HepG2 (cell line): Measurements from ENCODE around the gene PRELID2. TPM values are rescaled to one million over a fixed set of nuclear protein-coding genes. Genes with fewer than 3 reads are reported as not detected.
A peak's percentile ranks its signal among the peaks of the same experiment; 100 is the strongest.

Source experiments
- ATAC-seq: fragments of 200-7000 bp; cut with Tn5 transposase; 3 replicates; pipeline ENCODE4 v1.9.1; 2020; ENCODE audit warnings: mild to moderate bottlenecking, moderate library complexity
- BruUV-seq: library from RNA; stranded (reverse); fragments of 400-500 nt; replicated peaks from 2 replicates; lab custom pipeline; 2021; lab: Mats Ljungman, UMichigan
- CTCF ChIA-PET: fragments of 300-600 bp; formaldehyde crosslinking; extraction: SDS; loops from one replicate; lab custom pipeline; 2021; ENCODE audit warnings: low total read pairs, inconsistent platforms, low intra/inter-chr PET ratio; lab: Yijun Ruan, JAX
- POLR2A ChIA-PET: fragments of 350-600 bp; sonication (Branson Sonifier 250); formaldehyde crosslinking; loops from one replicate; lab custom pipeline; 2020; ENCODE audit warnings: antibody characterized with exemption, inconsistent platforms; lab: Yijun Ruan, JAX
- DNase-seq: peaks from one replicate; pipeline ENCODE4 v3.0.0-alpha.2; 2015; ENCODE audit warnings: low spot score
- FAIRE-seq: peaks from 3 replicates; lab custom pipeline; 2011; peaks lifted over from hg19 to GRCh38; lab: Jason Lieb, UNC
- H2AFZ ChIP-seq: one replicate; pipeline ENCODE4 v1.6.1; 2011; ENCODE audit warnings: low read length, inconsistent platforms
- H3K27ac ChIP-seq: fragments of 300-600 bp; 3 replicates; pipeline ENCODE4 v1.8.0; 2011; ENCODE audit warnings: mixed run types, mild to moderate bottlenecking, mixed read lengths, low read length, inconsistent platforms; ENCODE audit not compliant: insufficient read depth; ENCODE audit errors: extremely low read length
- H3K27me3 ChIP-seq, 2 experiments: fragments of 200-600 bp in 1 of 2; 2 replicates in 1 of 2; 3 replicates in 1 of 2; pipeline versions ENCODE4 v1.6.0 to v1.8.0; 2011; ENCODE audit warnings: low read length in 2 of 2, mild to moderate bottlenecking in 2 of 2, moderate library complexity in 2 of 2, inconsistent platforms in 1 of 2; ENCODE audit not compliant: insufficient read depth in 2 of 2, control insufficient read depth in 1 of 2
- H3K36me3 ChIP-seq, 2 experiments: fragments of 200-600 bp in 1 of 2; replicated peaks in 1 of 2; 2 replicates in 1 of 2; 3 replicates in 1 of 2; pipeline versions ENCODE4 v1.5.1 to v1.8.0; 2011; ENCODE audit warnings: low read length in 2 of 2, inconsistent platforms in 1 of 2; ENCODE audit not compliant: insufficient read depth in 2 of 2, control insufficient read depth in 1 of 2
- H3K4me1 ChIP-seq: 2 replicates; pipeline ENCODE4 v1.5.1; 2012; ENCODE audit warnings: low read length, inconsistent platforms; ENCODE audit not compliant: insufficient read depth
- H3K4me2 ChIP-seq: 2 replicates; pipeline ENCODE4 v1.6.0; 2011; ENCODE audit warnings: low read depth, low read length, inconsistent platforms
- H3K4me3 ChIP-seq, 3 experiments: fragments of 200-600 bp in 1 of 3; sonication (generic), shearing (Covaris generic) in 1 of 3; replicated peaks in 1 of 3; 2 replicates each; pipeline ENCODE4 v1.5.1; 2011 to 2016; ENCODE audit warnings: low read length in 3 of 3, inconsistent platforms in 2 of 3, low read depth in 2 of 3, mild to moderate bottlenecking in 2 of 3, control low read depth in 1 of 3, mixed read lengths in 1 of 3; ENCODE audit not compliant: insufficient read depth in 1 of 3
- H3K79me2 ChIP-seq: one replicate; pipeline ENCODE4 v1.6.1; 2011; ENCODE audit warnings: low read length, inconsistent platforms; ENCODE audit not compliant: insufficient read depth
- H3K9ac ChIP-seq: 2 replicates; pipeline ENCODE4 v1.6.0; 2011; ENCODE audit warnings: mild to moderate bottlenecking, low read depth, low read length, inconsistent platforms; ENCODE audit not compliant: insufficient read depth
- H3K9me3 ChIP-seq: 2 replicates; pipeline ENCODE4 v1.5.1; 2012; ENCODE audit warnings: mild to moderate bottlenecking, low read length
- H4K20me1 ChIP-seq: 2 replicates; pipeline ENCODE4 v1.6.0; 2011; ENCODE audit warnings: inconsistent platforms, mild to moderate bottlenecking, low read length, moderate library complexity; ENCODE audit not compliant: insufficient read depth
- HCFC1 ChIP-seq: fragments of 150-350 bp; IDR thresholded peaks from 2 replicates; pipeline ENCODE4 v1.6.1; 2014; ENCODE audit warnings: low read depth, low read length
- IKZF1 ChIP-seq: fragments of 450-650 bp; IDR thresholded peaks from 2 replicates; pipeline ENCODE4 v1.7.1; 2016
- REST ChIP-seq, 2 experiments: IDR thresholded peaks; 2 replicates each; pipeline ENCODE4 v1.6.1; 2011 to 2012; ENCODE audit warnings: low read length in 2 of 2, borderline replicate concordance in 1 of 2, low read depth in 1 of 2, mild to moderate bottlenecking in 1 of 2, moderate library complexity in 1 of 2
- ZNF691 ChIP-seq: sonication (generic); formaldehyde crosslinking; IDR thresholded peaks from 2 replicates; pipeline ENCODE4 v1.4.0; 2020; ENCODE audit warnings: missing genetic modification reagents, low read depth, mild to moderate bottlenecking, borderline replicate concordance
- ZNF703 ChIP-seq: sonication (generic); formaldehyde crosslinking; IDR thresholded peaks from 2 replicates; pipeline ENCODE4 v1.5.1; 2020; ENCODE audit warnings: missing genetic modification reagents, mild to moderate bottlenecking, moderate library complexity, borderline replicate concordance
- ZSCAN22 ChIP-seq: sonication (generic); formaldehyde crosslinking; IDR thresholded peaks from 2 replicates; pipeline ENCODE4 v1.4.0; 2020; ENCODE audit warnings: mild to moderate bottlenecking, missing genetic modification reagents
- ZSCAN30 ChIP-seq: sonication (generic); formaldehyde crosslinking; IDR thresholded peaks from 2 replicates; pipeline ENCODE4 v1.5.0; 2020; ENCODE audit warnings: mild to moderate bottlenecking, missing genetic modification reagents
- WGBS: methylation state at CpG from one replicate; pipeline ENCODE4 v1.1.6; 2017; ENCODE audit warnings: low lambda C conversion rate; 5-methylcytosine and 5-hydroxymethylcytosine counted together
- in situ Hi-C: cut with HindIII; loops from 2 replicates; pipeline ENCODE4 v1.10.0; 2017; ENCODE audit warnings: low pct_unique_long_range_greater_than_20kb; ENCODE audit not compliant: extremely low pct_ligation_motif_present
- intact Hi-C: fragments of 100-400 bp; cut with micrococcal nuclease; formaldehyde crosslinking; loops from one replicate; pipeline ENCODE4 v1.10.0; 2022; ENCODE audit not compliant: unreplicated experiment
- polyA plus RNA-seq, 8 experiments: library from polyadenylated mRNA; depleted of rRNA in 3 of 8; stranded (reverse) in 7 of 8; unstranded in 1 of 8; fragments of >200 nt; fragmentation: Illumina TruSeq in 4 of 8; extraction: Trizol in 4 of 8; gene quantifications; 2 replicates each; pipeline versions ENCODE4 v1.2.1 to v1.2.3, GENCODE V29; 2011 to 2016; ENCODE audit warnings: low read depth in 4 of 8, missing spikeins in 1 of 8, mixed read lengths in 1 of 8; ENCODE audit not compliant: insufficient read depth in 1 of 8
- total RNA-seq, 5 experiments: library from RNA; depleted of rRNA; stranded (reverse); fragments of >200 nt; fragmentation: Illumina TruSeq; extraction: Trizol; gene quantifications; 2 replicates each; pipeline ENCODE4 v1.2.3, GENCODE V29; 2016; ENCODE audit warnings: low read depth in 1 of 5

The PRELID2 gene
- total and polyA plus RNA-seq, 2 of the 13 experiments (the other 11 are each of a cell fraction or from before 2014, with no cell fraction given) = 10.0 to 22.9 TPM

GRCh38 chr5:145796318-145796717 lies 38.8 kb downstream of the PRELID2 start:
- H2AFZ ChIP-seq = no peak overlapping the region
- peaks cover 2 to 4% of the 10 kb centered on the region in 2 experiments; a peak in 2 of 5 replicates for H3K36me3 ChIP-seq
- H4K20me1 ChIP-seq = no peaks in the 10 kb centered on the region
- no TSS peak for BruUV-seq
- no peaks in the 10 kb centered on the region for H3K27me3 ChIP-seq
- ChIA-PET POLR2A (no interaction called here), CTCF (no interaction called here)
- intact Hi-C loops (no loop called here), in situ Hi-C loops (no loop called here)
- no peaks in the 10 kb centered on the region for H3K79me2 ChIP-seq
- H3K9ac ChIP-seq = no peak overlapping the region
- H3K4me2 ChIP-seq = no peak overlapping the region
- TF ChIP-seq ZSCAN30 (CRISPR knock-in tag) = no peak
- no peak for DNase-seq
- WGBS = 88% methylated on average over 2 of the region's 2 CpGs
- H3K4me3 ChIP-seq = no peak overlapping the region
- no peaks in the 10 kb centered on the region for H3K9me3 ChIP-seq
- no peak for FAIRE-seq
- no peak overlapping the region for H3K27ac ChIP-seq
- no peak for ATAC-seq
- no peaks in the 10 kb centered on the region for H3K4me1 ChIP-seq

GRCh38 chr5:145793574-145793973 lies 41.6 kb downstream of the PRELID2 start:
- in situ Hi-C loops (no loop called here), intact Hi-C loops (no loop called here)
- H3K4me2 ChIP-seq = no peak overlapping the region
- no TSS peak for BruUV-seq
- H3K79me2 ChIP-seq = no peaks in the 10 kb centered on the region
- H3K4me3 ChIP-seq = no peak overlapping the region
- no peak overlapping the region for H2AFZ ChIP-seq
- POLR2A ChIA-PET = no interaction called here
- WGBS = 89% methylated on average over 2 of the region's 2 CpGs
- no peak overlapping the region for H3K27ac ChIP-seq
- no peaks in the 10 kb centered on the region for H3K4me1 ChIP-seq
- no peak for ATAC-seq
- CTCF ChIA-PET = no interaction called here
- peaks cover 2 to 4% of the 10 kb centered on the region in 2 experiments; a peak in 1 of 5 replicates for H3K36me3 ChIP-seq
- no peak for DNase-seq
- TF ChIP-seq ZSCAN22 = no peak
- TF ChIP-seq IKZF1 = no peak
- no peak for TF ChIP-seq ZNF703 (CRISPR knock-in tag)
- TF ChIP-seq REST (IDR thresholded peaks at IDR 0.05; ENCODE audit: borderline replicate concordance in 1 of 2, low read depth in 1 of 2, low read length in 2 of 2) = peak in 1 of 2 experiments; percentile 69; a peak in 1 of 4 replicates
- no peak for TF ChIP-seq ZNF691 (CRISPR knock-in tag)
- TF ChIP-seq HCFC1 = no peak
- no peaks in the 10 kb centered on the region for H3K27me3 ChIP-seq
- H3K9me3 ChIP-seq = no peaks in the 10 kb centered on the region
- FAIRE-seq = no peak
- H4K20me1 ChIP-seq = no peaks in the 10 kb centered on the region
- H3K9ac ChIP-seq = no peak overlapping the region
